HepG2 (cell line): Measurements from ENCODE around the gene INHBB. TPM values are rescaled to one million over a fixed set of nuclear protein-coding genes. Genes with fewer than 3 reads are reported as not detected.

Experiments
- ATM ChIP-seq: fragments of 450-650 bp; IDR thresholded peaks from 2 replicates; pipeline ENCODE4 v1.7.1; 2017; ENCODE audit warnings: mild to moderate bottlenecking, borderline replicate concordance
- BRCA1 ChIP-seq: sonication (generic); formaldehyde crosslinking; IDR thresholded peaks from 2 replicates; pipeline ENCODE4 v1.4.0; 2020; ENCODE audit warnings: missing genetic modification reagents
- BRF2 ChIP-seq: sonication (generic); formaldehyde crosslinking; IDR thresholded peaks from 2 replicates; pipeline ENCODE4 v1.8.1; 2022; ENCODE audit warnings: mild to moderate bottlenecking, missing genetic modification reagents
- CSRNP1 ChIP-seq: sonication (generic); formaldehyde crosslinking; IDR thresholded peaks from 2 replicates; pipeline ENCODE4 v1.8.1; 2023; ENCODE audit warnings: mild to moderate bottlenecking, missing genetic modification reagents
- E2F5 ChIP-seq: sonication (generic); formaldehyde crosslinking; conservative IDR thresholded peaks from 2 replicates; pipeline ENCODE4 v1.4.0; 2020; ENCODE audit warnings: missing genetic modification reagents
- HNRNPH1 ChIP-seq: fragments of 200-400 bp; formaldehyde crosslinking; optimal IDR thresholded peaks from 2 replicates; pipeline ENCODE3; 2017; ENCODE audit warnings: mild to moderate bottlenecking, low read depth, low read length
- HNRNPL ChIP-seq: fragments of 200-400 bp; formaldehyde crosslinking; IDR thresholded peaks from 2 replicates; pipeline ENCODE4 v1.6.1; 2017; ENCODE audit warnings: mild to moderate bottlenecking, low read depth, low read length
- KDM5A ChIP-seq: fragments of 200-600 bp; sonication (generic); IDR thresholded peaks from 2 replicates; pipeline ENCODE4 v1.7.0; 2018; ENCODE audit warnings: antibody characterized with exemption, mild to moderate bottlenecking, low read length, borderline replicate concordance
- TFDP1 ChIP-seq: IDR thresholded peaks from 2 replicates; pipeline ENCODE4 v1.6.1; 2016; ENCODE audit warnings: missing compliant biosample characterization, missing genetic modification reagents, borderline replicate concordance
- ZBTB40 ChIP-seq, 2 experiments: fragments of 450-650 bp in 1 of 2; sonication (generic) in 1 of 2; formaldehyde crosslinking in 1 of 2; IDR thresholded peaks; 2 replicates each; pipeline versions ENCODE4 v1.6.1 to v1.8.0; 2016 to 2022; ENCODE audit warnings: antibody characterized with exemption in 1 of 2, mild to moderate bottlenecking in 1 of 2, missing genetic modification reagents in 1 of 2
- ZNF777 ChIP-seq: sonication (generic); formaldehyde crosslinking; IDR thresholded peaks from 2 replicates; pipeline ENCODE4 v1.4.0; 2020; ENCODE audit warnings: missing genetic modification reagents
- polyA plus RNA-seq, 8 experiments: library from polyadenylated mRNA; depleted of rRNA in 3 of 8; stranded (reverse) in 7 of 8; unstranded in 1 of 8; fragments of >200 nt; fragmentation: Illumina TruSeq in 4 of 8; extraction: Trizol in 4 of 8; gene quantifications; 2 replicates each; pipeline versions ENCODE4 v1.2.1 to v1.2.3, GENCODE V29; 2011 to 2016; ENCODE audit warnings: low read depth in 4 of 8, missing spikeins in 1 of 8, mixed read lengths in 1 of 8; ENCODE audit not compliant: insufficient read depth in 1 of 8
- total RNA-seq, 5 experiments: library from RNA; depleted of rRNA; stranded (reverse); fragments of >200 nt; fragmentation: Illumina TruSeq; extraction: Trizol; gene quantifications; 2 replicates each; pipeline ENCODE4 v1.2.3, GENCODE V29; 2016; ENCODE audit warnings: low read depth in 1 of 5

Gene INHBB
- total and polyA plus RNA-seq, 2 of the 13 experiments (the other 11 are each of a cell fraction or from before 2014, with no cell fraction given): 0.20 to 1.7 TPM

- TF ChIP-seq ZBTB40 (IDR thresholded peaks at IDR 0.05) (no peak), ZBTB40 (CRISPR knock-in tag; IDR thresholded peaks at IDR 0.05) (no peak), BRF2 (CRISPR knock-in tag) (no peak), KDM5A (no peak), ZNF777 (CRISPR knock-in tag) (no peak), HNRNPH1 (no peak), CSRNP1 (CRISPR knock-in tag) (peak; percentile 89), HNRNPL (peak; percentile 94), BRCA1 (CRISPR knock-in tag) (no peak), TFDP1 (CRISPR knock-in tag) (peak; percentile 75; the same call in 1 of the 2 replicates), E2F5 (CRISPR knock-in tag) (no peak), ATM (no peak)
Observed at GRCh38 chr2:120398996-120399888, 53.3 kb downstream of the INHBB start (continued).
